ENCODE measurements around the gene PHACTR2.

- no peak for TF ChIP-seq ZNF530 (CRISPR knock-in tag; IDR thresholded peaks at IDR 0.05; ENCODE audit: low read depth)
- no peak for TF ChIP-seq FOXC1 (CRISPR knock-in tag; IDR thresholded peaks at IDR 0.05; ENCODE audit: borderline replicate concordance)
- TF ChIP-seq CTCF (CRISPR knock-in tag; IDR thresholded peaks at IDR 0.05), result no peak
- TF ChIP-seq, protein P1, sequence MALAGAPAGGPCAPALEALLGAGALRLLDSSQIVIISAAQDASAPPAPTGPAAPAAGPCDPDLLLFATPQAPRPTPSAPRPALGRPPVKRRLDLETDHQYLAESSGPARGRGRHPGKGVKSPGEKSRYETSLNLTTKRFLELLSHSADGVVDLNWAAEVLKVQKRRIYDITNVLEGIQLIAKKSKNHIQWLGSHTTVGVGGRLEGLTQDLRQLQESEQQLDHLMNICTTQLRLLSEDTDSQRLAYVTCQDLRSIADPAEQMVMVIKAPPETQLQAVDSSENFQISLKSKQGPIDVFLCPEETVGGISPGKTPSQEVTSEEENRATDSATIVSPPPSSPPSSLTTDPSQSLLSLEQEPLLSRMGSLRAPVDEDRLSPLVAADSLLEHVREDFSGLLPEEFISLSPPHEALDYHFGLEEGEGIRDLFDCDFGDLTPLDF (CRISPR knock-in tag; IDR thresholded peaks at IDR 0.05), result no peak
- TF ChIP-seq XBP1 (CRISPR knock-in tag; IDR thresholded peaks at IDR 0.05), result no peak
- TF ChIP-seq MXI1 (IDR thresholded peaks at IDR 0.05; ENCODE audit: borderline replicate concordance, low read depth, low read length), result no peak
- no peak for TF ChIP-seq PHF8 (CRISPR knock-in tag; IDR thresholded peaks at IDR 0.05)
- no peak for TF ChIP-seq FOXA1 (IDR thresholded peaks at IDR 0.05)
- TF ChIP-seq FOXA1 (CRISPR knock-in tag; IDR thresholded peaks at IDR 0.05), result no peak
- TF ChIP-seq EZH2 (conservative IDR thresholded peaks at IDR 0.05; ENCODE audit: low read depth, low read length), result no peak
- no peak for TF ChIP-seq POLR2A (IDR thresholded peaks at IDR 0.05; ENCODE audit: insufficient read depth in 1 of 2, low read depth in 2 of 2, low read length in 2 of 2)
- TF ChIP-seq, protein P2, sequence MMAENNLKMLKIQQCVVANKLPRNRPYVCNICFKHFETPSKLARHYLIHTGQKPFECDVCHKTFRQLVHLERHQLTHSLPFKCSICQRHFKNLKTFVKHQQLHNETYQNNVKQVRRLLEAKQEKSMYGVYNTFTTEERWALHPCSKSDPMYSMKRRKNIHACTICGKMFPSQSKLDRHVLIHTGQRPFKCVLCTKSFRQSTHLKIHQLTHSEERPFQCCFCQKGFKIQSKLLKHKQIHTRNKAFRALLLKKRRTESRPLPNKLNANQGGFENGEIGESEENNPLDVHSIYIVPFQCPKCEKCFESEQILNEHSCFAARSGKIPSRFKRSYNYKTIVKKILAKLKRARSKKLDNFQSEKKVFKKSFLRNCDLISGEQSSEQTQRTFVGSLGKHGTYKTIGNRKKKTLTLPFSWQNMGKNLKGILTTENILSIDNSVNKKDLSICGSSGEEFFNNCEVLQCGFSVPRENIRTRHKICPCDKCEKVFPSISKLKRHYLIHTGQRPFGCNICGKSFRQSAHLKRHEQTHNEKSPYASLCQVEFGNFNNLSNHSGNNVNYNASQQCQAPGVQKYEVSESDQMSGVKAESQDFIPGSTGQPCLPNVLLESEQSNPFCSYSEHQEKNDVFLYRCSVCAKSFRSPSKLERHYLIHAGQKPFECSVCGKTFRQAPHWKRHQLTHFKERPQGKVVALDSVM (CRISPR knock-in tag; IDR thresholded peaks at IDR 0.05), result no peak
- no peak for TF ChIP-seq CC2D1A (CRISPR knock-in tag; IDR thresholded peaks at IDR 0.05)
Observed at GRCh38 chr6:143842461-143842901, 164.7 kb downstream of the PHACTR2 start.

All from HepG2 (cell line).